NCI-H1417 (cell line): ENCODE data around the gene LMAN1L.

ENCODE experiments used
- DNase-seq, 3 experiments: peaks; one replicate each; lab custom pipeline; 2025; lab: John Stamatoyannopoulos, UW

Gene LMAN1L

GRCh38 chr15:74812533-74812932 lies at the start of gene LMAN1L:
TSS of gene LMAN1L (plus strand) at chr15:74812835. CDS start at chr15:74812855, 20 bp downstream.
- DNase-seq, result no peak

DNA sequence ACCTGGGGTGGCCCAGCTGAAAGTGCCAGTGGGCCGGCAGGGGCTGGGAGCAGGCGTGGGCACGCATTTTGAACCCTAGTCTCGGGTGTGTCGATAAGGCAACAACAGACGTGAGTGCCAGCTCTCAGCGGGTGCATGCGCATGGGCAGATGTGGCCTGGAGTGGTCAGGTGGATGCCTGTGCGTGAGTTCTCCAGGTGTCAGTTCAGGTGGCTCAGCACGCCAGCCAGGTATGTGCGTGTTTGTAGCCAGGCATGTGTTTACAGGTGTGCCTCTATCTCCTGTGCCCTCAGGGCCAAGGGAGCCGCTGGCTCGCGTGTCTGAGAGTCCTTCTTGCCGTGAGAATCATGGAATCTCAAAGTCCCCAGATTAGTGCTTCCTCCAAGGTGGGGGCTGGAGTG lies 49.2 kb upstream of the LMAN1L start:
- peak; percentile 8 to 71 (median 51) for DNase-seq

DNA sequence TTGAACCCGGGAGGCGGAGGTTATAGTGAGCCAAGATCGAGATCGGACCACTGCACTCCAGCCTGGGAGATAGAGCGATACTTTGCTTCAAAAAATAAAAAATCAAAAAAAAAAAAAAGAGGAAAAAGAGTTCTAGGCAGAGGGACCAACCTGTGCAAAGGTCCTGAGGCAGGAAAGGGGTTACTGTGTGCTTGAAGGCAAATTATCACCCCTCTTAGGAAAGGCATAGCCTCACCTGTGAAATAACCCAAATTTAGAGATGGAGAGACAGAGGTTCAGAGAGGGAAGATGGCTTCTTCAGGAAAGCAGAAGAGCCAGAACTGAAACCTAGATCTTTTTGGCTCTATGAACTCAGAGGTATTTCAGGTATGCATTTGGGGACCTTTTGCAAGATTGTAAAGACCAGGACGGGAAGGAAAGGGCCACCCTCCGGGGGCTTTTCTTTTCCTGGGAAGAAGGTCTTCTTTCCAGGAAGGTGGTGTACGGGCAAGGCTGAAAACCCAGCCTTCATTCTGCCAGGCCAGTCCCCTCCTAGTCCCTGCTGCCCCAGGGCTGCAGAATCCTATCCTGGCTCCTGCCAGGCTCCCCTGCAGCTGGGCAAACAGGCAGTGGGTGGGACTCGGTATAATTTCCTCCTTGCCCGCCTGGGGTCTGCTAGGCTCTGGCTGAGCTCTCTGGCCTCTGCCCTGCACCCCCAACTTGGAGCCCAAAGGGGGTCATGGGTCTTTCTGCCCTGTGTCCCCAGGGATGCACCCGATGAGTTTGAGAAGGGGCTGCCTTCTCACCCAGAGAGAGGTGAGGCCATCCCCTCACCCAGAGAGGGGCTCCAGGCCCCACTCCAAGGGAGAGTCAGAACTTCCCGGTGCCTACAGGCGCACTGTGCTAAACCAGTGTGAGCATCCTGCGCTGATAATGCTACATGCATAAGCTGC lies 45.2 kb upstream of the LMAN1L start:
- no peak for DNase-seq

DNA sequence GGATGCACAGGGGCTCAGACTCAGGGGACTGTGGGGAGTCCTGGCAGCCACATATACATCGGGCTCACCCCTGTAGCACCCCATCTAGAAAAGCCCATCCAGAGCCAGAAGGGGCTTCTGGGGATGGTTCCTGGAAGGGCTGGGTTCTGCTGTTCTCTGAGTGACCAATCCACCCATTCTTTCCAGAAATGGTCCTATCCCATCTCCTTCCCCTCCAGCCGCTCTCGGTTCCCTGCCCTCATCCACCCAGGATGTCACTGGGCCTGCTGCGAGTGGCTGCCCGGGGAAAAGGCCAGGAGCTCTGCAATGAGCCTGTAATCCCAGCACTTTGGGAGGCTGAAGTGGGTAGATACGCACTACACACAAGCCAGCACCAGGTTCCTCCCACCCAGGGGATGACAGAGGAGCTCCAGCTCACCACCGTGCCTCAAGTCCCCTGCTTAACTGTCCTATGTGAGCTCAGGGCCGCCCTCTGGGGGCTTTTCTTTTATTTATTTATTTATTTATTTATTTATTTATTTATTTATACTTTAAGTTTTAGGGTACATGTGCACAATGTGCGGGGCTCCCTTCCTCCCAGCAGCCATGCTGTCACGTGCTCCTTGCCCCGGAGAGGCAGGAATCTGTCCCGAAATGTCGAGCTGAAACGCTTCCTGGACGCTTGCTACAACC lies 44.4 kb upstream of the LMAN1L start:
- peak in 1 of 3 experiments; percentile 64 for DNase-seq

DNA sequence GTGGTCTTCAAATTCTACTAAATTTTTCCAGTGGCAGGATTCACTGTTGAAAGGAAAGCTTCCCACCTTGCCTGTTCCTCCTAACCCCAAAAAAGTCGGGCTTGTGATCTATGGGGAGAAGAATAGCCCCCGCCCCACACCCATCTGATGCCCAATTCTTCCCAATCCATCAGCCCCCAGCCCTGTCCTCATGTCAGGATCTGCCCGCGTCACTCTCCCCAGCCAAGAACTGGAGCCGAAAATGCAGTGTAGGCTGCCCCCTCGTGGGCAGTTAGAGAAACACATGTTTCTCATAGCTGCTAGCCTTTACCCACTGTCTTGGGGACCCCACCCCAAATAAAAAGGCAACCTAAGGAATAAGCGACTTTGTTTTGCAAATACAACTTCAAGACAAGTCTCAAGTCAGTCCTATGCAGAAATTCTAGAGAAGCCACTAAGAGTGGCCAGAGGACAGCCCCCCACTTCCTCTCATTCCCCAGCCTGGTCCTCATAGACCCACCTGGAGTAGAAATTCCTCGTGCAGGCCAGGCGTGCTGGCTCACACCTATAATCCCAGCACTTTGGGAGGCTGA lies 43.8 kb upstream of the LMAN1L start:
- DNase-seq, result peak; percentile 55 to 82 (median 65)

DNA sequence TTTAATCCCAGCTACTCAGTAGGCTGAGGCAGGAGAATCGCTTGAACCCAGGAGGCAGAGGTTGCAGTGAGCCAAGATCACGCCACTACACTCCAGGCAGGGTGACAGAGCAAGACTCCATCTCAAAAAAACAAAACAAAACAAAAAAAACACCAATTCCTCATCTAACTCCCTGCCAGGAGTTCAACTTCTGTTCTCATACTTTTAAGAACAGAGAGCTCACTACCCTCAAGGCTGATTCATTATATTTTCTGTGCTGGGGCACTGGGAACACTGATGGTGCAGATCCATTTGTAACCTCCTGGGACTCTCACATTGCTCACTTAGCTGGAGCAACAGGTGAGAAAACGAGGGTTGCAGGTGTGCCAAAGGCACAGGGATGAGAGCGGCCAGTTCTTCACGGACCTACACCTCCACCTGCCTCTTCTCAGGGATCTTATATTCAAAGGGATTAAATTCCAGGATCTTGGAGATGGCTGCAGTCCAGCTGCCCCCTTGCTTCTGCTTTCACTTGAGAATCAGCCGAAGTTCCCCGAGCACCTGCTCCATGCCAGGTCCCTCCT lies 43.1 kb upstream of the LMAN1L start:
- no peak for DNase-seq

- DNase-seq, result no peak
These were observed 42.3 kb upstream of the LMAN1L start for GRCh38 chr15:74770211-74770903.

DNA sequence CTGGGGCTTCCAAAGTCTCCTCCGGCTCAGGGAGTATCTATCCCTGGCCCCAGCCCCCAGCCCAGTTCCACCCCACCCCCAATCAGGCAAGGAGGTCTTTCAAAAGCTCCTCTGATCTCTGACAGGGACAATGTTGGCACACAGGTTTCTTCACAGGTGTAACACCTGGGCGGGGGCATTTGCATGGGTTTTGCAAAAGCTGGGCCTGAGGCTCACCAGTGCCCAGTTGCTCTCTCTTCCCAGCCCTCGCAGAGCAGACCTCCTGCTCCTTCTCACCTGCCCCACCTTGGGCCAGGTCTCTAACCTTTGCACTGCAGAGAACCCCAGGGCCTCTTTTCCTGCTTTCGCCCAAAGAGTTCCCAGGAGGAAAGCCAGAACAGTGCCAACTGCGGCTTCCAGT lies 39.3 kb upstream of the LMAN1L start:
- DNase-seq, result no peak

- DNase-seq, result peak in 1 of 3 experiments; percentile 46
These were observed 38.8 kb upstream of the LMAN1L start for GRCh38 chr15:74773731-74774252.

DNA sequence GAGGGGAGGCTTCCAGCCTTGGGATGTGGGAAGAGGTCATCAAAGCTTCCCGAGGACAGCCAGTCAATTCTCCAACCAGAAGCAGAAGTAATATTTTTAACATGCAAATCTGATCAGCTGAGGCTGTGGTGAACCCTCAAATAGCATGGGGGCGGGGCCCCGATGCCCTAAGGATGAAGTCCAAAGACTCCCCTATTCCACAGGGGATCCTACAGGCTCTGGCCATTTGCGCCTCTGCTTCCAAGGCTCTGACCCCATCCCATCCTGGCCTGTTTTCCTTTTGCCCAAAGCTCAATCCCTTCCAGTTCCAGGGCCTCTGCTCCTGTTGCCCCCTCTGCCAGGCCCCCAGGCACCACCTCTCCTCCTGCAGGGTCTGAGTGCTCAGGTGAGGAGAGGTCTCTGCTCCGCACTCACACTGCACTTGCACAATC lies 37.5 kb upstream of the LMAN1L start:
- DNase-seq, result no peak

DNA sequence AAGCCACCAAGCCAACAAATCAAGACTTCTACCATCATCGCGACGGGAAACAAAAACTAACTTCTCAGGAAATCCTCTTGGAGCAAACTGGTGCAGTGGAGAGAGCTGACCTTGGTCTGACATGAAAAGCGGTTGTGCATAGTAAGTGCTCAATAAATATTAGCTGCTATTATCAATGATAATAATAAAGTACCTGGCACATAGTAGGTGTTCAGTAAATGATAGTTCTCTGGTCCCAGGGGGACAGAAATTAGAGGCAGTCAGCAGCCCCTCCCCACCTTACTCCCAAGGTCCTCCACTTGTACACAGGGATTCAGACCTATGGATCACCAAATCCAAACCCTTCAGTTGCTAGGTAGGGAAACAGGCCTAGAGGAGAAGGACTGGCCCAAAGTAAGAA lies 36.7 kb upstream of the LMAN1L start:
- DNase-seq, result no peak

- peak in 1 of 3 experiments; percentile 38 for DNase-seq
These were observed 35.5 kb upstream of the LMAN1L start for GRCh38 chr15:74776821-74777768.

- no peak for DNase-seq
These were observed 34.7 kb upstream of the LMAN1L start for GRCh38 chr15:74777769-74778598.

DNA sequence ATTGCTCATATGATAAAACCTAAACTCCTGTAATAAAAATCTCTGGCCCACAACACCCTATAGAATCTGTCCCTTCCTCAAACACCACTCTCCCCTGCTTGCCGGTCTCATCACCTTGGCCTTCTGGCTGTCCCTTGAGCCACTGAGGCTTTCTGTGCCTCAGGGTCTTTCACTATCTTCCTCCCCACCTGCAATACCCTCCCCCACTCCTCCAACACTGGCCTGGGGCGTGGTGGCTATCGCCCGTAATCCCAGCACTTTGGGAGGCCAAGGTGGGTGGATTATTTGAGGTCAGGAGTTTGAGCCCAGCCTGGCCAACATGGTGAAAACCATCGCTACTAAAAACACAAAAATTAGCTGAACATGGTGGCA lies 34.0 kb upstream of the LMAN1L start:
- no peak for DNase-seq

GRCh38 chr15:74779162-74779648 lies 33.4 kb upstream of the LMAN1L start:
- no peak for DNase-seq

- DNase-seq, result no peak
These were observed 31.9 kb upstream of the LMAN1L start for GRCh38 chr15:74780523-74781430.

DNA sequence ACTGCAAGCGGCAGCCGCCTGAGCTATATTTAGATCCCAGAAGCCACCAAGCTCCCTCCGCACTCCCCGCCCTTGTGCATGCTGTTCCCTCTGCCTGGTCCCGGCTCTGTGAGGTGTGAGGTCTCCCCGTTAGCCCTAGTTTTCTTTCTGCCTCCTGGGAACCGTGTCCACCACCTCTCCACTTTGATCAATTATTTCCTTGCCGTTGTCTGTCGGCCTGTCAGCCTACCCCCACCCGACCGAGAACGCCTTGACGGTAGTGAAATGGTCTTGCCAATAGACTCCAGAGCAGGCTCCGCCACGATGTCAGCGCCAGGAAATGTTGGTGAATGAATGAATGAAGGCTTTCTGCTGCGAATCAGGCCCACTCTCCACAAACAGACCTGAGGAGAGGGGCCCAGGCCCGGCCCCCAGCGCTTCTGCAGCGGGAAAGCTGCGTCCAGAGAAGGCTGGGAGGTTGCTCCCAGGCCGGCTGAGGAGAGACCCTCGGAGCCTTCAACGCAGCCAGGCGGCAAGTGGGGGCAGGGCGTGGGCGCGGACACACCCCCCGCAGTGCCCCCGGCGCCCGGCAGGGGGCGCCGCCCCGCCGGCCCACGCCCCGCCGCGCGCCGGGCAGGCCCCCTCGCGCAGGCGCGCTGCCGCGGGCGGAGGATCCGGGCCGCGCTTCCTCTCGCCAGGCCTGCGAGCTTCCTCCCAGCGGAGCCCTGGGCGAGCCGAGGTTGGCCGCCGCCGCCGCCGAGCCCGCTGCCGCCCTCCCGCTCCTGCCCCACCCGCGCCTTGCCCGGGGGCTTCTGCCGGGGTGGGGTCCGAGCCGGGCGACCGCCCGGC lies 31.0 kb upstream of the LMAN1L start, which contains the start of gene CSK:
TSS of gene CSK (plus strand) at position 650 of the 828 bp plus-strand sequence. CDS start 16,218 bp downstream, outside the sequence.
- DNase-seq, result peak; percentile 78 to 81 (median 78)
